MCF 10A (cell line): ENCODE measurements around the gene RNF14. TPM values are rescaled to one million over a fixed set of nuclear protein-coding genes. Genes with fewer than 3 reads are reported as not detected.

Source experiments
- BruUV-seq: library from RNA; stranded (reverse); fragments of 400-500 nt; replicated peaks from 2 replicates; lab custom pipeline; 2021; lab: Mats Ljungman, UMichigan
- CTCF ChIA-PET: fragments of 300-600 bp; sonication (Branson Sonifier 250); formaldehyde crosslinking; extraction: SDS; loops from one replicate; lab custom pipeline; 2021; ENCODE audit warnings: antibody characterized with exemption, inconsistent platforms; lab: Yijun Ruan, JAX
- POLR2A ChIA-PET: fragments of 300-600, 350-650 bp; sonication (Branson Sonifier 250); formaldehyde crosslinking; extraction: SDS; loops from one replicate; lab custom pipeline; 2020; ENCODE audit warnings: antibody characterized with exemption, inconsistent platforms; lab: Yijun Ruan, JAX
- DNase-seq: peaks from one replicate; pipeline ENCODE4 v3.0.0-alpha.2; 2018; ENCODE audit not compliant: unreplicated experiment
- H3K27ac Mint-ChIP-seq: one replicate; pipeline ENCODE4 v1.8.0; 2022; ENCODE audit warnings: mild to moderate bottlenecking, low read depth, mixed read lengths; ENCODE audit not compliant: unreplicated experiment
- H3K27me3 Mint-ChIP-seq: one replicate; pipeline ENCODE4 v1.8.0; 2022; ENCODE audit warnings: mixed read lengths; ENCODE audit not compliant: insufficient read depth, unreplicated experiment
- H3K36me3 Mint-ChIP-seq: one replicate; pipeline ENCODE4 v1.8.0; 2022; ENCODE audit warnings: mild to moderate bottlenecking, moderate library complexity, mixed read lengths; ENCODE audit not compliant: insufficient read depth, unreplicated experiment
- H3K4me1 Mint-ChIP-seq: one replicate; pipeline ENCODE4 v1.8.0; 2022; ENCODE audit warnings: mixed read lengths; ENCODE audit not compliant: insufficient read depth, unreplicated experiment
- H3K4me3 Mint-ChIP-seq: one replicate; pipeline ENCODE4 v1.8.0; 2022; ENCODE audit warnings: mild to moderate bottlenecking, moderate library complexity, mixed read lengths; ENCODE audit not compliant: unreplicated experiment
- H3K9me3 Mint-ChIP-seq: one replicate; pipeline ENCODE4 v1.8.0; 2022; ENCODE audit warnings: mixed read lengths; ENCODE audit not compliant: unreplicated experiment
- CTCF ChIP-seq: fragments of 200-600 bp; IDR thresholded peaks from one replicate; pipeline ENCODE4 v1.8.0; 2022; ENCODE audit warnings: antibody characterized with exemption, mild to moderate bottlenecking; ENCODE audit not compliant: unreplicated experiment
- intact Hi-C: fragments of 100-400 bp; cut with micrococcal nuclease; formaldehyde crosslinking; loops from 2 replicates; pipeline ENCODE4 v1.14.1; 2022
- total RNA-seq: library from RNA; stranded (reverse); gene quantifications from 2 replicates; pipeline ENCODE4 v1.2.3, GENCODE V29; 2022

The RNF14 gene
- total RNA-seq, 1 experiment from 2014 or later, result 81.3 TPM

GRCh38 chr5:141948812-141949211 lies 20.1 kb upstream of the RNF14 start:
- no peak overlapping the region for H3K27ac Mint-ChIP-seq
- TF ChIP-seq CTCF, result no peak
- BruUV-seq, result no TSS peak
- intact Hi-C loops, result no loop called here
- DNase-seq, result no peak
- H3K9me3 Mint-ChIP-seq, result no peaks in the 10 kb centered on the region
- H3K4me3 Mint-ChIP-seq, result no peak overlapping the region
- peaks cover 2% of the 10 kb centered on the region for H3K36me3 Mint-ChIP-seq
- H3K27me3 Mint-ChIP-seq, result no peaks in the 10 kb centered on the region
- POLR2A ChIA-PET, result interaction anchor here (0.6 to 2.4 kb wide), 3 partner anchors 12 to 1407 kb away, joined by 4 to 11 read pairs (median 6); partner anchors contain the start of gene DELE1
- H3K4me1 Mint-ChIP-seq, result no peaks in the 10 kb centered on the region
- CTCF ChIA-PET, result interaction anchor here (0.6 to 19.4 kb wide), 8 partner anchors 8 to 284 kb away, joined by 3 to 519 read pairs (median 4); partner anchors contain the start of genes PCDH1, PCDH12 and RNF14

- H3K9me3 Mint-ChIP-seq, result no peaks in the 10 kb centered on the region
- TF ChIP-seq CTCF, result no peak
- no peaks in the 10 kb centered on the region for H3K4me1 Mint-ChIP-seq
- DNase-seq, result no peak
- no peaks in the 10 kb centered on the region for H3K36me3 Mint-ChIP-seq
- no peaks in the 10 kb centered on the region for H3K27me3 Mint-ChIP-seq
- H3K4me3 Mint-ChIP-seq, result no peak overlapping the region
- CTCF ChIA-PET, result interaction anchor here (0.6 to 19.4 kb wide), 6 partner anchors 8 to 198 kb away, joined by 3 to 519 read pairs (median 6); partner anchors contain the start of genes PCDH1, PCDH12 and RNF14
- no TSS peak for BruUV-seq
- intact Hi-C loops, result no loop called here
- POLR2A ChIA-PET, result no interaction called here
- H3K27ac Mint-ChIP-seq, result no peak overlapping the region
These were observed 19.4 kb upstream of the RNF14 start for GRCh38 chr5:141949511-141949910.

- BruUV-seq, result no TSS peak
- CTCF ChIA-PET, result interaction anchor here (0.6 to 19.4 kb wide), 4 partner anchors 8 to 139 kb away, joined by 3 to 519 read pairs (median 80); partner anchors contain the start of genes PCDH1 and PCDH12
- Mint-ChIP-seq H3K27me3 (no peaks in the 10 kb centered on the region), H3K27ac (no peak overlapping the region), H3K36me3 (no peaks in the 10 kb centered on the region), H3K4me3 (no peak overlapping the region), H3K9me3 (no peaks in the 10 kb centered on the region), H3K4me1 (no peaks in the 10 kb centered on the region)
- intact Hi-C loops, result no loop called here
- TF ChIP-seq CTCF, result no peak
- DNase-seq, result no peak
- POLR2A ChIA-PET, result no interaction called here
These were observed 18.5 kb upstream of the RNF14 start for GRCh38 chr5:141950207-141951005.

GRCh38 chr5:141951332-141951781 lies 17.5 kb upstream of the RNF14 start:
- BruUV-seq, result no TSS peak
- POLR2A ChIA-PET, result no interaction called here
- TF ChIP-seq CTCF, result peak; percentile 26
- DNase-seq, result no peak
- intact Hi-C loops, result no loop called here
- no peaks in the 10 kb centered on the region for H3K9me3 Mint-ChIP-seq
- no peak overlapping the region for H3K4me3 Mint-ChIP-seq
- no peaks in the 10 kb centered on the region for H3K36me3 Mint-ChIP-seq
- no peaks in the 10 kb centered on the region for H3K27me3 Mint-ChIP-seq
- H3K27ac Mint-ChIP-seq, result no peak overlapping the region
- no peaks in the 10 kb centered on the region for H3K4me1 Mint-ChIP-seq
- CTCF ChIA-PET, result interaction anchor here (0.6 to 19.4 kb wide), 4 partner anchors 7 to 140 kb away, joined by 3 to 519 read pairs (median 80); partner anchors contain the start of genes PCDH1 and PCDH12
